ENCODE results near the gene JAZF1.

The JAZF1 gene

DNA sequence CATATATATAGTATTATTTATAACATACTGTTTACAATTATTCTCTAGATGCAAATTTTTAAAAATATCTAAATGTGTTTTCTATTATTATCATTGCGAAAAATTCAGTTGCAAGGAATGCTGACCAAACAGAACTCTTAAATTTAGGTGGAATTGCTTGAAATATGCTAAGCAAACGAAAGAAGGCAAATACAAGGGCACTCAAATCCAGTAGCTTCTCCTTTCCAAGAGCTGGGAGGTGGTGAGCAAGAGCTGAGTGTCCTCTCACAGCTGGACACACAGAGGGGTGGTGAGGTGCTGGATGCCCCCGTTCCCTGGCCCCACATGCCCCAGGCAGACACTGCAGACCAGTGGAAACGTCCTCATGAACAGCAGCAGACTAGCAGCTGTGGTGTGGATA is 274.6 kb downstream of the JAZF1 start:
- H3K27ac ChIP-seq = no peak overlapping the region
- TF ChIP-seq, protein P1, sequence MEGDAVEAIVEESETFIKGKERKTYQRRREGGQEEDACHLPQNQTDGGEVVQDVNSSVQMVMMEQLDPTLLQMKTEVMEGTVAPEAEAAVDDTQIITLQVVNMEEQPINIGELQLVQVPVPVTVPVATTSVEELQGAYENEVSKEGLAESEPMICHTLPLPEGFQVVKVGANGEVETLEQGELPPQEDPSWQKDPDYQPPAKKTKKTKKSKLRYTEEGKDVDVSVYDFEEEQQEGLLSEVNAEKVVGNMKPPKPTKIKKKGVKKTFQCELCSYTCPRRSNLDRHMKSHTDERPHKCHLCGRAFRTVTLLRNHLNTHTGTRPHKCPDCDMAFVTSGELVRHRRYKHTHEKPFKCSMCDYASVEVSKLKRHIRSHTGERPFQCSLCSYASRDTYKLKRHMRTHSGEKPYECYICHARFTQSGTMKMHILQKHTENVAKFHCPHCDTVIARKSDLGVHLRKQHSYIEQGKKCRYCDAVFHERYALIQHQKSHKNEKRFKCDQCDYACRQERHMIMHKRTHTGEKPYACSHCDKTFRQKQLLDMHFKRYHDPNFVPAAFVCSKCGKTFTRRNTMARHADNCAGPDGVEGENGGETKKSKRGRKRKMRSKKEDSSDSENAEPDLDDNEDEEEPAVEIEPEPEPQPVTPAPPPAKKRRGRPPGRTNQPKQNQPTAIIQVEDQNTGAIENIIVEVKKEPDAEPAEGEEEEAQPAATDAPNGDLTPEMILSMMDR (conservative IDR thresholded peaks at IDR 0.05) = no peak

GRCh38 chr7:27901028-27901760 is 279.4 kb downstream of the JAZF1 start:
- H3K27ac ChIP-seq = no peak overlapping the region
- TF ChIP-seq, protein P1 (conservative IDR thresholded peaks at IDR 0.05) = no peak

- no peak overlapping the region for H3K27ac ChIP-seq
- TF ChIP-seq, protein P1 (conservative IDR thresholded peaks at IDR 0.05) = no peak
Observed at GRCh38 chr7:27900006-27900405, 280.6 kb downstream of the JAZF1 start.

- TF ChIP-seq, protein P1 (conservative IDR thresholded peaks at IDR 0.05) = no peak
- H3K27ac ChIP-seq = no peak overlapping the region
Observed at GRCh38 chr7:27899601-27900000, 281.0 kb downstream of the JAZF1 start.

GRCh38 chr7:27897441-27897847 is 283.2 kb downstream of the JAZF1 start:
- TF ChIP-seq, protein P1 (conservative IDR thresholded peaks at IDR 0.05) = no peak
- peak overlapping the region; percentile 30 for H3K27ac ChIP-seq

GRCh38 chr7:27897001-27897400 is 283.6 kb downstream of the JAZF1 start:
- H3K27ac ChIP-seq = peak overlapping the region; percentile 30
- TF ChIP-seq, protein P1 (conservative IDR thresholded peaks at IDR 0.05) = no peak

- H3K27ac ChIP-seq = peak overlapping the region; percentile 30; the same call in 1 of the 2 replicates
- TF ChIP-seq, protein P1 (conservative IDR thresholded peaks at IDR 0.05) = no peak
Observed at GRCh38 chr7:27895551-27895950, 285.0 kb downstream of the JAZF1 start.
